T-helper 2 cell (primary cell): Measurements from ENCODE around the gene PGAP6.
"Not testable (repeated sequence)": the region's sequence is repeated elsewhere in the genome, so short reads cannot be mapped to it uniquely, and the experiment has no call there.

Experiments
- DNase-seq, 5 experiments: peaks; one replicate each; pipeline versions ENCODE4 v3.0.0 to v3.0.0-alpha.2; 2012 to 2022

Gene PGAP6

DNA sequence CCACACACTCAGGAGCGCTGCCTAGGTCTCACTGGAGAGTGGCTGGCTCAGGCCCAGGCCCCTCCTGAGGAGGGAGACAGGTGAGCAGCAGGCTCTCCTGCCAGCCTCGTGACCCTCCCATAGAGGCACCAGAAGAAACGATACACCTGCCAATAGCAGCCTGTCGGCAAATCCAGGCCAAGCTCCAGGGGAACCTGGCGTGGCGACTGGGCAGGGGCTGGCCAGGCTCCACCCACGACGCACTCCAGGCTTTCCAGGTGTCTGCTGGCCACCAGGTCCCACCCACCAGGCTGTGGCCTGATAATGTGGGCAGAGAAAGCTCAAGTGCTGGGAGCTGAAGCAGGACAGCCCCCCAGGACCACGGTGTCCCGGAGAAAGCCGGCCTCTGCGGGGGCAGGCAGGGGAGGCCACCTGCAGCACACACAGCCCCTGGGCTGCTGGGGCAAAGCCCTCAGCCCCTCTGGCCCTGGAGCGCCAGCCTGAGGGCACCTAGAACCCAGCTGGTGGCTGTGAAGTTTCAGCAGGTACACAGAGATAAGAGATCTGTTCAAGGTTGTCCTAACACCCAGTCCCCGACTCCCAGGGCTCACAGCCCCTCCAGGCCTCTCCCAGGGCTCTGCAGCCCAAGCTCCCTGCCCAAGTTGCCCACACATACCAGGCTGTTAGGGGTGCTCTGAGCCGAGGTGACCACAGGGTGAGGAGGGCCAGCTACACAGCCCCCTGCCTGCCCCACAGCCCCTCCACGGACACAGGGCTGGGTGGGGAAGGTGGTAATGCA lies 2.4 kb downstream of the PGAP6 start:
- no peak for DNase-seq

DNA sequence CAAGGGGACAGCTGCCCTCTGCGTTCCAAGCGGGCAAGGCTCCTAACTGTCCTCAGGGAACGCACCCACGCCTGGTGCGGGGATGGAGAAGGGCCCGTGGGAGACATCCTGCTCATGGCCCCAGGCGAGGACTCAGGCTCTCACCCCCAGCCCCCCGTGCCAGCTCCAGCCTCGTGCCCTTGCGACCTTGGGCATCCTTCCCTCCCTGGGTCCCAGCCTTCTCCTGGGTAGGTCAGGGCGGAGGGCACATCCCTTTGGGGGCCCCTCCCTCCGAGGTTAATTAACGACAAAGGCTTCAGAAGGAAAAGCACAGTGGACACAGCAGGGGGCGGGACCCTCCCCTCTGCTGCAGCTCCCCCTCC lies 3.0 kb downstream of the PGAP6 start:
- DNase-seq, result no peak

DNA sequence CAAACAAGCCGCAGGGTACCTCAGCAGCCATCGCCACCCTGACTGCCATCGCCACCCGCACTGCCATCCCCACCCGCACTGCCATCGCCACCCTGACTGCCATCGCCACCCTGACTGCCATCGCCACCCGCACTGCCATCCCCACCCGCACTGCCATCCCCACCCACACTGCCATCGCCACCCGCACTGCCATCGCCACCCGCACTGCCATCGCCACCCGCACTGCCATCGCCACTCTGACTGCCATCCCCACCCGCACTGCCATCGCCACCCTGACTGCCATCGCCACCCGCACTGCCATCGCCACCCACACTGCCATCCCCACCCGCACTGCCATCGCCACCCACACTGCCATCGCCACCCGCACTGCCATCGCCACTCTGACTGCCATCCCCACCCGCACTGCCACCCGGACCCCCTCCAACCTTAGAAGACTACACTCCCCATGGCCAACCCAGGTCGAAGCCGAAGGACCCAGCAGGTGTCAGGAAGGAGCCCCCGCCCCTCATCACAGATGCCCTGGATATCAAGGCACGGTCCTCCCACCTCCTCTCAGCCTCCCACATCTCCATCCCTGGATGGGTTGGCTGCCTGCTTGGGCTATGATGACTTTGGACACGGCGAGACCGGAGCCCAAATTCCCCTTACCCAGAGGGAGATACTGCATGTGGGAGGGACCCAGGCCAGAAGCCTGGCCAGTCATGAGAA lies 3.5 kb downstream of the PGAP6 start:
- not testable (repeated sequence) for DNase-seq

DNA sequence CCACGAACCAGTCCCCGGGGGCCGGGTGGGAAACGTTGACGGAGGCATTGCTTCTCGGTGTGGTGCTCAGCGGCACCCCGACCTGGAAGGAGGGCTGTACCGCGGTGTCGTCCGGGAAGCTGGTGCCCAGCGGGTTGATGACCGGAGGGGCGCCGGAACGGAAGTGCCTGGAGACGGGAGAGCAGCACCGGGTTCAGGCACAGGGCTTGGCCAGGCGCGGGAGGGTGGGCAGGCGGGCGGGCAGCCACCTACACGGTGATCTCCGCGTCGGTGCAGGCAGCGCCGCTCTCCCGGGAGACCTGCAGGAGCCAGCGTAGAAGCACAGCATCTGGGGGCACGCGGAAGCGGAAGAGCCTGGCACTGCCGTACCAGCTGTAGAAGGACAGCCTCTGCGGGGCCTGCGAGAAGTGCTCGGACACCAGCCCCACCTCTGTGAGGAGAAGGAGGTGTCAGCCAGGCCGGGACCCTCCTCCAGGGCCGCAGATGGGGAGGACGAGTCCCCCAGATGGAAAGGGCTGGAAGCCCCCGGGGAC lies 4.3 kb downstream of the PGAP6 start:
- DNase-seq, result no peak

DNA sequence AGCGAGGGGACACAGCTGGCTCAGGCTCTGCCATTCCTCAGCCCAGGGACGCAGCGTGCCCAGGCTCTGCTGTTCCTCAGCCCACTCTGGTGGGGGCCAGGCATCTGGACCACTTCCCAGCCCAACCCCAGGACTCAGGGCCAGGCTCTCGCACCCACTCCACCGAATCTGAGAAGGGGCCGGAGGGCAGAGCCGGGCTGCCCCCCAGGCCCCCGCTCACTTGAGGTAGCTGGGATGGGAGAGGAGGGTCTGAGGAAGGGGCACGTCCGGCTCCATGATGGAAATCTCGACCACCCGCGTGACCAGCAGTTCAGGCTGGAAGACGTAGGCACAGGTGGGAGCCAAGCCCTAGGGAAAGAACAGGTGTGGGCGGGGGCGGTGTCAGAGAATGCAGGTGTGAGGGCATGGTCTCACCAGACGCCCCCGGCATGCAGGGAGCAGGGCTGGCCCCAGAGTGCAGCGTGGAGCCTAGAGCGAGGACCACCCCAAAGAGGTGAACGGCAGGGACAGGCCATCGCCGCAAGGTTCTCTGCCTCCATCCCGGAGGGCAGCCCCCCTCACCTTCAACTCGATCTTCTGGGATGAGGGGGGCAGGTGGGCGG lies 4.9 kb downstream of the PGAP6 start:
- no peak for DNase-seq

DNA sequence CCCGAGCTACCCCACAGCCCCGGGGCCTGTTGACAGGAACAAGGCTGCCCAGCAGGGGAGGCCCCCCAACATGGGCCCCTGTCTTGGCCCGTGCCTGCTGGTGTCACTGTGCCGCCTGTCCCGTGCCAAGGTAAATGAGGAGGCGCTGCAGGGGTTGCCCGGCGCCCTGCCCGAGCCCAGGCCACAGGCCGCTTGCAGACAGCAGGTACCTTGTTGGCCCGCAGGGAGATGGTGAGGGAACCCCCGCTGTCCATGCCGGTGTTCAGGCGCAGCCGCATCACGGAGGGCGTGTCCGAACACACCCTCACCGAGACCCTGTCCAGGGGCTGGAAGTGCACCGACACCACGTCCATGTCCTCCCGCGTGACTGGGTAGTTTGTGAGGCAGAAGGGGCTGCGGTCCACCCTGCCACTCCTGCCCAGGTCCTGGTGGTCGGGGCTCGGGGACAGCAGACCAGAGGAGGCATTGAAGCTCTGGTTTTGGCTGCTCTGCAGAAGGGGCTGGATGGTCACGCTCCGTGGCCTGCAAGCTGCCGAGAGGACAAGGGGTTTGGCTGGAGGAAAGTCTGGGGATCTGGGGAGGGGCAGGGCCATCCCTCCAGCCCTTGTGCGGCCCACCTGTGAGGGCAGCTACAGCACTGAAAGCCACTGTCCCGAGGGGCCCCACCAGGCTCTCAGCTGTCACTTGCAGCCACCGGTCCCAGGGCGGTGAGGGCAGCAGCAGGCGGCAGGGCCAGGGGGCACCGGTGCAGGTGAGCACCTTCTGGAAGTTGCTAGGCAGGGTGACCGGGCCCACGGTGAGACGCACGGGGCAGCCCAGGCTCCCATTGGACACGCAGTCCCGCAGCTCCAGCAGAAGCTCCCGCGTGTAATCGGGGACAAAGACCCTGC lies 5.6 kb downstream of the PGAP6 start:
- DNase-seq, result no peak

DNA sequence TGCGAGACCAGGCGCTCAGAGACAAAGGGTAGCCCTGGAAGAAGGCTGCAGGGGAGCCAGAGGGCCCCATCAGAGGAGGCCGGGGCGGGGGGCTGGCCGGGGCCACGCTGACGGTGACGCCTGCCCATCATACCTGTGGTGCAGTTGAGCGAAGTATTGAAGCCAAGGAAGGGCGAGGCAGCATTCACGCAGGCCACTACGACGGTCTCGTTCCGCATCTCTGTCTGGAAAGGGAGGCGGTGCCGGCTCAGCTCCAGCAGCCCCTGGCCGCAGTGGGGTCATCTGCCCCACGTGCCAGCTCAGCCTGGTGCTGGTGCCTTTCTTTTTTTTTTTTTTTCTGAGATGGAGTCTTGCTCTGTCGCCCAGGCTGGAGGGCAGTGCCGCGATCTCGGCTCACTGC lies 6.6 kb downstream of the PGAP6 start:
- no peak for DNase-seq

DNA sequence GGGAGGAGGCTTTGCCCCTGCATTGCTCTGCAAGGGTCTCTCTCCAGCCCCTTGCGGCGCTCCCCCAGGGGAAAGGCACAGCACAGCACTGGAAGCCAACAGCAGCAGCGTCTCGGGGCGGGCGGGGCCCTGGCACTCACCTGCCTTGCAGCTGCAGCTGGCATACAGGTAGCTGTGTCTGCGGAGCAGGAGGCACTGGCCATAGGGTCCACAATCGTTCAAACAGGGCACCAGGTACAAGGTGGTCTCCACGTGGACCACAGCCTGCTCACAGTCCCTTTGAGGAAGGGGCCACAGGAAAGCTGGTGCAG lies 7.2 kb downstream of the PGAP6 start:
- no peak for DNase-seq

DNA sequence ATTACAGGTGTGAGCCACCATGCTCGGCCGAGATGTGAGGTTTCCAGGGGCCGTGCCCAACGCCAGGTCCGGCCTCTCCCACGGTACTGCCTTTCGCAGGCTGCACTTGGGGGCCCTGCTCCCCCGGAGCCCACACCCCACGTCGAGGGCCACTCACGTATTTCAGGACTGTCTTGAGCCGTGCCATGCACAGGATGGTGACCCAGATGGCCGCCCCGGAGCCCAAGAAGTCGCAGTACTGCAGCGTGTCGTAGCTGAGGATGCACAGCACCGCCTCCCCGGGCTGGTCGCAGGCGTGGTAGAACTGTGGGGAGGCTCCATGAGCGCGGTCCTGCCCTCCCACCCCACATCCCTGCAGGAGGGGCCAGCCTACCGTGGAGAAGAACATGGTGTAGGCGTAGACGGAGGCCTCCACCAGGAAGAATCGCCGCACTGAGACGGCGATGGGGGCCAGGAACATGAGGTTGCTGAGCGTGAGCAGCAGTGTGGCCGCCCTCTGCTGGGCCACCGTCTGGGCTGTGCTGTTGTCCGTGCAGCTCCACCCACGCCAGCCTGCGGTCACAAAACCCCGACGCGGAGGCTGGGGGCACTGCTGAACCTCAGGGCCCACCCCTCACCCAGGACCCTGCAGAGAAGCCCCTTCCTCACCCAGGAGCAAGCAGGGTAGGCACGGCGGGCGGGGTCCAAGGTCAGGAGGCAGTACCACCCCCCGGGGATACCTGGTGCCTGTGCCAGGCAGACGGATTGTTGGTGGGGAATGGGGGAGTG lies 7.7 kb downstream of the PGAP6 start:
- no peak for DNase-seq

DNA sequence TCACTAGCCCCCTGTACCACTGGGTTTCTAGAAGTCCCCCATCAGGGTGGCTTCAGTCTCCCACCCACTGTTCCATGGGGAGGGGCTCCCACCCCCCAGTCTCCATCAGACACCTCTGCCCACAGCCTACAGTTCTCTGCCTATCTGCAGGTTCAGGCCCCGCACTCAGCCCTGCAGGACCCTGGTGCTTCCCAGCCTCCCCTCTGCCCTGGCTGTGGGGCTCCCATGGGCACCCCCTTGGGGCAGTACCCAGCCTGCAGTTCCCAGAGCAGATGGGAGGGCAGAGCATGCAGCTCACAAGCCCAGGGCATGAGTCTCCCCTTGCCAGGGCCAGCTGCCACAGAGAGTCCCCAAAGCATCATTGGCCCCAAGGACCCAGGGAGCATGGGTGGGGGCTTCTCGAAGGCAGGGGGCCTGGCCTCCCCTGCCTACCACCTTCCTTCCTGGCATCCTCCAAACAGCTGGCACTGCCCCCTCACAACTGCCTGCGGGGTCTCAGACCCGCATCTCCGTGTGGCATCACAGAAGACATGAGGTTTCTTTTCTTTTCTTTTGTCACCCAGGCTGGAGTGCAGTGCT lies 8.7 kb downstream of the PGAP6 start:
- no peak for DNase-seq

DNA sequence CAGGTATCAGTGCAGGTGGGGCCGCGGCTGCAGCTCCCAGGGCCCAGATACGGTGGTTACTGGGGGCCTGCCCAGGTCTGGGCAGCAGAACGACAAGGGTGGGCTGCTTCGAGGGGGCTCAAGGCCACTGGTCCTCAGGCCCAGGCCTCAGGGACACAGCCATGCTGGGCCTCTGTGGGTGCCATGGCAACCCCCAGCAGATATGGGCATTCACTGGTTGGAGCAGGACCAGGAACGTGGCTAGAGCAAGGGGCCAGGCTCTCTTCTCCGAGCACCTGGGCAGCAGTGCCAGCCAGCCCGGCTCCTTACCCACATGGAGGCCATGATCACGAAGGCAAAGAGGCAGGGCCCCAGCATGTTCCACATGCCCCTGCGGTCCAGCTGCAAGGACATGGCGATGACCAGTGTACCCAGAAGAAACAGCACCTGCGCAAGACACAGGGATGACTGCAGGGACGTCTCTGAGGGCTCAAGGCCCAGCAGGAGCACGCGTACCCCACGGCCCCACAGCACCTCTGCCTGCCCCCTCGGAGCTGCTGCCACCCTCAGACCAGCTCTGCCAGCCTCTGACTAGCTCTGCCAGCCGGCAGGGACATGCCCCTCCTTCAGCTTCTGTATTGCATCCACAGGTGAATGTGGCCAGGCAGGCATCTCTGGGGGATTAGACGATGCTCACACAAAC lies 9.3 kb downstream of the PGAP6 start:
- DNase-seq, result no peak

DNA sequence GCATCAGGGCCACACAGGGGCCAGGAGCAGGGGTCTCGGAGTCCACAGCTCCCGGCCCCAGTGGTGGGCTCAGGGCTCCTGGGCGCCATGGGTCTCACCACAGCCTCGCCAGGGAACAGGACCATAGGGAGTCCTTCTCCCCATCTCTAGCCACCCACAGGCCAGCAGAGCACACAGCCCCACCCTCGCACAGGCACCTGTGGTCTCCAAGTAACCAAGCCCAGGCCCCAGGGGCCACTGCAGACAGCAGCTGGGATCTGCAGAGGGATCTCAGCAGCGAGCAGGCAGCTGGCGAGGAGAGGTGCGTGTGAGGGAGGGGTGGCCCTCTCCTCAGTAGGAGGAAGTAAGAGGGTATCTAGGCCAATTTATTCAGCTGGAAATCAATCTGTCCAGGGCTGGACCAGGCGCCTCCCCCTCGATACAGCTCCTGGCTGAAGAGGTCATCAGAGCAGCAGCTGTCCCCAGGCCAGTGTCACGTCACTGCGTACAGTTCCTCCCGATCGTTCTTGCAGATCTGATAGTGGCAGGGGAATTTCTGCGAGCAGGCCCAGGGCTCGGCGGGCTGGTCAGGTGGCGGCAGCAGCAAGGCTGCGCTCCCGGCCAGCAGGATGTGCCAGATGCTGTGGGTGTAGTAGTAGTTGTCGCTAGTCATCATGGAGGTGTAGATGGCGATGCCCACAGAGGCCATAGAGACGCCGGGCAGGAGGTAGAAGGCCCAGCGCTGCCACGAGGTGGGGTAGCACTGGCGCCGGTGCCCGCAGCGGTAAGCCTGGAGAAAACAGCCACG lies 10.1 kb downstream of the PGAP6 start:
- DNase-seq, result no peak

DNA sequence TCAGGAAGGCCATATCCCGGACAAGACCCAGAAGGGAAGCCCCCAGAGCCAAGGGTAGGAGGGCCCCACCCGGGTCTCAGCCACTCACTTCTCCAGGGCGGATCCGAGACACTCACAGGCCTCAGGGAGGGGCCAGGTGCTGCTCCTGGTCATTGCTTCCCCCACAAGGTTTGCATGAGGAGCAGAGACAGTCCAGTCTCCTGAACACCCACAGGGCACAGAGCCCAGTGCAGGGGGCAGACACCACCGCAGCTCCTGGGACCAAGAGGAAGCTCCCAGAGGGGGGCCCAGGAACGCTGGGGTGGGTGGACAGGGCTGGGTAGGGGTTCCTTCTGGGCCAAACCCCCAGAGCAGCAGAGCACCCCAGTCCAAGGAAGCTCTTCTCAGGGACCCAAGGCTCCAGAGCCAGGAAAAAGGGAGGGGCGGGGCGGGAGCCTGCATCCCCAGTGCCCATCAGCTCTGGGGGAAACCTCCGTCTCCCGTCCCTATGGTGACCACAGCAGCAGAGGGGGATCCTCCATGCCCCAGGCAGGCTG lies 10.7 kb downstream of the PGAP6 start:
- no peak for DNase-seq

DNA sequence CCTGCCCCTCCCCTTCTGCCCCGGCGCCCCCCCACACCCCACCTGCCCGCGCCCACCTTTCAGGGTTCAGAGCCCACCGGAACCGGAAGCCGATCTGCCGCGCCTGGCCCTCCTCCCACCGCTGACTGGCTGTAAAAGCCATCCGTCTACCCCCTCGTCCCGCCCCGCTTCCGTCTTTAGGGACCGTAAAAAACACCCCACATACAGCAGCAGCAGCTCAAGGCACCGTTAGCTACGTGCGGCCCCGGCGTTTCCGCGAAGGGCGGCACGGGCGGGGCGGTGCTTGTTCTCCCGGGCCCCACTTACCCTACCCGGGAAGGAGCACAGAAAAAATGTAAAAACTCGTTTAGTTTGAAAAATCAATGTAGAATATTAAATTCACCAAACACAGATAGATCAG lies 11.3 kb downstream of the PGAP6 start, which contains the start of gene MRPL28:
Gene MRPL28 (minus strand): TSS at position 96 of the 400 bp plus-strand sequence. CDS start 320 bp downstream, outside the sequence.
- DNase-seq, result peak; percentile 79 to 98 (median 88)

DNA sequence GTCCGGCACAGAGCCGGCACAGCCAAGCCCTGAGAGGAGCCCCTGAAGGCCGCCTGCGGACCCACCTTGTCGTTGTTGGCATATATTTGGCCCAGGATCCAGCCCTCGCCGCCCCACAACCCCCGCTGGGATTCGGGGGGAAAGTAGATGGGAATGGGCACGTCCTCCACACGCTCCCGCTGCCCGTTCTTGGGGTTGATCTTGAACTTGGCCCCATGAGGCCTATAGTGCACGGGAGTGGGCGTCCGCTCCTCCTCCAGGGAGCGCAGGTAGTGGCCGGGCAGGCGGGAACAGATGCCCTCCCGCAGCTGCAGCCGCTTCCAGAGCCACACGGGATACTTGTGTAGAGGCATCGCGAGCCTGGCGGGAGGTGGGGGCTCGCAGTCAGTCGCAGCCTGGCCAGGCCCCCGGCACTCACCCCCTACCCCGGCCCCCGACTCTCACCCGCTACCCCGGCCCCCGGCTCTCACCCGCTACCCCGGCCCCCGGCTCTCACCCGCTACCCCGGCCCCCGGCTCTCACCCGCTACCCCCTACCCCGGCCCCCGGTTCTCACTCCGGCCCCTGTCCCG lies 11.8 kb downstream of the PGAP6 start:
- no peak for DNase-seq

DNA sequence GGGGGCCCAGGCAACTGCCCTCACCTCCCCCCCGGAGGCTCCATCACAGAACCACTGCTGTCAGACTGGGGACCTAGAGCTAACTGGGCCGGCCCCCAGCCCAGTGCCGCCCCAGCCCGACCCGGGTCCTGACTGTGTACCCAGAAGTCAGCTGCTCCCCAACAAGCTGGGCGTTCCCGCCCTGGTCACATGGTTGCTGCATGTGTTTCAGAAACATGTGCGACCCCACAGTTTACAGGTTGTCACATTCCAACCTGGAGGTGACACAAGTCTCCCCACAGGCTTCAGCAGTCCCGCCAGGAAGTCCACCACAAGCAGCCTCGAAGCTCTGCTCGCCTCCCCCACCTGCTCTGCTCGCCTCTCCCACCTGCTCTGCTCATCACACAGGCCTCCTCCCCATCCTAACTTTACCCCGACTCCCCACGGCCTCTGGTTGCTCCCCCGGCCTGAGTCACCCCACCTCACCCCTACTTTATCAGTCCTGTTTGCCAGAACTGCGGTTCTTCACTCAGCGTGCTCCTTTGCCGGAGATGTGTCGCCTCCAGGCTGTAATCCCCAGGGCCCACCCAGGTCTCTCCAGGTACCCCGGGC lies 12.4 kb downstream of the PGAP6 start:
- no peak for DNase-seq

DNA sequence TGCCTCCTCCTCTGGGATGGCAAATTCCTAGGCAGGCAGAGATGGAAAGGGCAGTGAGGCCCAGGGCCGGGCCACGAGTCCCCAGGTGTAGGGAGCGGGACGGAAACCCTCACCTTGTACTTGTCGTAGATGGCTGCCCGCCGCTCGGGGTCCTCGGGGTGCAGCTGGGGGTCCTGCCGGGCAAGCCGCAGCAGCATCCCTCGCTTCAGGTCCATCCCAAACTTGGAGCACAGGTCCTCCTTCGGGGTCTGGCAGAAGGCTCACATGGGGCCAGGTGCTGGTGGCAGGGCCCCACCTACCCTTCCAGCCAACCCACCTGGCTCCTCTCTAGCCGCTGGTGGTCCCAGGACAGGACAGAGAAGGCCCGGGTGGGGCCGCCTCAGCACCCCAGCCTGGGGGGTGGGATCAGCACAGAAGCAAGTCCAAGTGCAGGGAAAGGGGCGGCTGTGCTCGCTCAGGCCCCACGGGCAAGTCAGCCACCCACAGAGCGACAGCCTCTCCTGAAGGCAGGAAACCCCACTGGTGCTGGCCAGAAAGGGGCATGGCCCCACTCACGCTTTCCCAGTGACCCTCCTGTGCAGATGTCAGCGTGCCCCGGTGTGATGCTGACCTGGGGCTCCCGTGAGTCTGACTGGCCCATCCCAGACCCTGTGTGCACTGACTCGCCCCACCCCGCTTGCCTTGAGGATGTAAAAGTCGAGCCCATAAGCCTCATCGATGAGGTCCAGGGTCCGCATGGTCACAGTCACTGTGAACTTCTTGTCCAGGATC lies 13.2 kb downstream of the PGAP6 start:
- DNase-seq, result no peak

DNA sequence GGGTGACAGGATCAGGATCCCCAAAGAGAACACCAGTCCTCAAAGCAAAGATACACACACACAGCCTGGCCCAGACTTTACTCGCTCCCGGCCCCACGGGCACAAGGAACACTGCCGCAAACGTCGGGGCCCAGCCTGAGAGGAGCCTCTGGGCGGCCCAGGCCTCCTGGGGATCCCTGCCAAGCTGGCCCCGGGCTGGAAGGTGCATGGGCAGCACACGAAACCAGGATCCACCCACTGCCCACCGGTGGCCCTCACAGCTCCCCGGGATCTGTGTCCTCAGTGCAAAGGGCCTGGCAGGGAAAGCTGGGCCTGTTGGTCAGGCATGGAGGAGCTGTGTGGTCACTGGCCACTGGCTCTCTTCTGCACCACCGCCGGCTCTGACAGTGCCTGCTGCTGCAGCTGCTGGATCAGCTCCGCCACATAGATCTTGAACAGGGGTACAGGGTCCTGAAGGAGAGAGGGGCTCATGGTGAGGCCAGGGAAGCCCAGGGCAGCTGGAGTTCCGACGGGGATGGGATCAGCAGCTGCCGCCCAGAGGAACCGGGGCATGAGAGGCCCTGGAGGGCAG lies 14.4 kb downstream of the PGAP6 start:
- DNase-seq, result no peak
